Bronchial epithelial cell (primary cell): Measurements from ENCODE around the gene ZC3H6. TPM values are rescaled to one million over a fixed set of nuclear protein-coding genes. Genes with fewer than 3 reads are reported as not detected.
A peak's percentile ranks its signal among the peaks of the same experiment; 100 is the strongest.

ENCODE experiments used
- DNase-seq: peaks from one replicate; pipeline ENCODE4 v3.0.0-alpha.2; 2010; ENCODE audit warnings: low read depth
- FAIRE-seq: peaks from 2 replicates; lab custom pipeline; 2011; peaks lifted over from hg19 to GRCh38; lab: Jason Lieb, UNC
- H3K27me3 ChIP-seq: 2 replicates; pipeline ENCODE4 v1.5.1; 2011; ENCODE audit warnings: low read length; ENCODE audit not compliant: control insufficient read depth, insufficient read depth
- H3K36me3 ChIP-seq: 2 replicates; pipeline ENCODE4 v1.5.1; 2011; ENCODE audit warnings: low read length; ENCODE audit not compliant: control insufficient read depth, insufficient read depth
- H3K4me3 ChIP-seq: 2 replicates; pipeline ENCODE4 v1.5.1; 2011; ENCODE audit warnings: mild to moderate bottlenecking, low read depth, low read length, control low read depth
- CTCF ChIP-seq: IDR thresholded peaks from 2 replicates; pipeline ENCODE4 v1.5.1; 2011; ENCODE audit warnings: mild to moderate bottlenecking, moderate library complexity, low read length, control low read depth, inconsistent platforms; ENCODE audit not compliant: insufficient read depth, severe bottlenecking
- total RNA-seq: library from RNA; depleted of rRNA; stranded (reverse); fragments of >200 nt; gene quantifications from 2 replicates; pipeline ENCODE4 v1.2.1, GENCODE V29; 2014

ZC3H6 gene
- total RNA-seq, 1 donor from 2014 or later = 3.4 TPM

DNA sequence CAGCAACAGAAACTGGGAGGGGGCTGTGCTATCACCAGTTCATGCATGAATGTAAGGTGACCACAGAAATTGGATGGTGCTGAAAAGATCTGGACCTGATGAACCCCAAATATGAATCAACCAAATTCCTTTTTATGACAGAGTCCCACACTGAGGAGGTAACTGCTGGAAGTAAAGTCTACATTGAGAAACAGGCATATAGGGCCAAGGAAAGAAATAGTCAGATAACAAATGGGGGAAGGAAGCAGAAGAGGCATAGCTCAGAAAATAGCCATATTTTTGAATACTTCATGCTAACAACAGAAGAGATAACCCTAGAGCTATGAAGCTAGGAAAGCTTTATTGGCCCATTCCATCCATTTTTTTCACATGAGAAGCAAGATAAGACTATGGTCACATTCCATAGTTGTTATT, 25.8 kb downstream of the ZC3H6 start:
- no peak for FAIRE-seq
- no peaks in the 10 kb centered on the region for H3K27me3 ChIP-seq
- peaks cover 2% of the 10 kb centered on the region for H3K36me3 ChIP-seq
- no peak overlapping the region for H3K4me3 ChIP-seq
- peak; percentile 16 for DNase-seq
- no peak for TF ChIP-seq CTCF

GRCh38 chr2:112301973-112302372, 26.6 kb downstream of the ZC3H6 start:
- Histone ChIP-seq H3K27me3 (no peaks in the 10 kb centered on the region), H3K36me3 (peaks cover 2% of the 10 kb centered on the region), H3K4me3 (no peak overlapping the region)
- FAIRE-seq (no peak), DNase-seq (no peak)
- no peak for TF ChIP-seq CTCF

GRCh38 chr2:112304298-112304941, 29.0 kb downstream of the ZC3H6 start:
- peaks cover 2% of the 10 kb centered on the region for H3K36me3 ChIP-seq
- no peak for DNase-seq
- FAIRE-seq = no peak
- no peaks in the 10 kb centered on the region for H3K27me3 ChIP-seq
- no peak for TF ChIP-seq CTCF
- no peak overlapping the region for H3K4me3 ChIP-seq

DNA sequence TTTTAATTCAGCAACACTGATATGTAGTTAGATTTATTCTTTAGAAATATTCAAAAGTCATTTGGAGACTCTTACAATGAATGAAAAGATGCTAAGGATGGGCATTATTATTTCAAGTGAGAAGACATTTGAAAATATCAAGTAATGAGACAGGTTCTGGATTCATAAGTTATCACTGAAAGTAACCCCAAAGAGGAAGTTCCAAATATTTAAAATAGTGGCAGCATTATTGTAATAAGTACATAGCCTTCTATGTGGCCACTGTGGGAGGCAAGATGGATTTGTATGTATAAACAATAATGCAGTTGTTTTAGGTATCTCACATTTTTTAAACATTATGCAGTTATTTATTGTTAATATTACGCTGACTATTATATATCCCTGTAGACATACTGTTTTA, 29.7 kb downstream of the ZC3H6 start:
- TF ChIP-seq CTCF = no peak
- FAIRE-seq = no peak
- DNase-seq = no peak
- Histone ChIP-seq H3K36me3 (peaks cover 2% of the 10 kb centered on the region), H3K4me3 (no peak overlapping the region), H3K27me3 (no peaks in the 10 kb centered on the region)

- DNase-seq = peak; percentile 66
- Histone ChIP-seq H3K36me3 (no peaks in the 10 kb centered on the region), H3K27me3 (no peaks in the 10 kb centered on the region), H3K4me3 (no peak overlapping the region)
- TF ChIP-seq CTCF = no peak
- FAIRE-seq = no peak
Observed at GRCh38 chr2:112310906-112311305, 35.5 kb downstream of the ZC3H6 start.

GRCh38 chr2:112311932-112312331, 36.5 kb downstream of the ZC3H6 start:
- no peaks in the 10 kb centered on the region for H3K27me3 ChIP-seq
- H3K4me3 ChIP-seq = no peak overlapping the region
- DNase-seq = no peak
- no peak for FAIRE-seq
- TF ChIP-seq CTCF = no peak
- H3K36me3 ChIP-seq = no peaks in the 10 kb centered on the region
